Activated T-cell treated with anti-CD3 and anti-CD28 coated beads, Interleukin-2, amount 50 U/mL, for 72 hours (primary cell): Measurements from ENCODE around the gene NOM1. TPM values are rescaled to one million over a fixed set of nuclear protein-coding genes. Genes with fewer than 3 reads are reported as not detected.
"Not testable (repeated sequence)": the region's sequence is repeated elsewhere in the genome, so short reads cannot be mapped to it uniquely, and the experiment has no call there.

Experiments
- ATAC-seq, 2 donors: fragments of 150-1000 bp; cut with Tn5 transposase; replicated peaks in 1 of 2; 2 replicates each; pipeline ENCODE4 v1.10.0; 2021; ENCODE audit warnings: moderate library complexity in 2 of 2, mild to moderate bottlenecking in 1 of 2
- DNase-seq, 2 donors: peaks; one replicate each; pipeline ENCODE4 v3.0.0; 2021 to 2022; ENCODE audit warnings: mixed read lengths in 1 of 2
- H3K27ac Mint-ChIP-seq: one replicate; pipeline ENCODE4 v1.8.0; 2022; ENCODE audit warnings: mild to moderate bottlenecking, moderate library complexity, mixed read lengths
- H3K27me3 Mint-ChIP-seq: one replicate; pipeline ENCODE4 v1.8.0; 2022; ENCODE audit warnings: low read depth, mixed read lengths
- H3K36me3 Mint-ChIP-seq, 2 donors: one replicate each; pipeline ENCODE4 v1.8.0; 2022; ENCODE audit warnings: mixed read lengths in 2 of 2, mild to moderate bottlenecking in 1 of 2; ENCODE audit not compliant: insufficient read depth in 2 of 2
- H3K4me1 Mint-ChIP-seq: one replicate; pipeline ENCODE4 v1.8.0; 2022; ENCODE audit warnings: low read depth, mixed read lengths
- H3K4me3 Mint-ChIP-seq, 2 donors: one replicate each; pipeline ENCODE4 v1.8.0; 2022; ENCODE audit warnings: mild to moderate bottlenecking in 2 of 2, mixed read lengths in 2 of 2, moderate library complexity in 2 of 2
- H3K9me3 Mint-ChIP-seq, 2 donors: one replicate each; pipeline ENCODE4 v1.8.0; 2022; ENCODE audit warnings: mixed read lengths in 2 of 2
- total RNA-seq, 2 donors: library from RNA; stranded (reverse); gene quantifications; one replicate each; pipeline ENCODE4 v1.2.3, GENCODE V29; 2022

NOM1 gene
- 10 to 100 TPM; 30.1 to 37.5 TPM for total RNA-seq

GRCh38 chr7:156949541-156950380 is at the start of gene NOM1:
TSS of gene NOM1 (plus strand) at chr7:156949712. CDS start at chr7:156949738, 26 bp downstream.
- H3K27ac Mint-ChIP-seq, result peak within 1 kb of the TSS; percentile 82
- DNase-seq (peak; percentile 94 to 96), ATAC-seq (peak; percentile 95 to 96)
- H3K4me1 Mint-ChIP-seq, result peaks cover 42% of the 10 kb centered on the region
- peaks cover 14 to 22% of the 10 kb centered on the region in 2 donors for H3K36me3 Mint-ChIP-seq
- peaks cover 16% of the 10 kb centered on the region for H3K27me3 Mint-ChIP-seq
- peak within 1 kb of the TSS; percentile 92 to 98 for H3K4me3 Mint-ChIP-seq
- H3K9me3 Mint-ChIP-seq, result no peaks in the 10 kb centered on the region

GRCh38 chr7:156900093-156900492 is 49.4 kb upstream of the NOM1 start:
- H3K9me3 Mint-ChIP-seq, H3K27ac Mint-ChIP-seq, H3K36me3 Mint-ChIP-seq, H3K4me3 Mint-ChIP-seq, DNase-seq, H3K27me3 Mint-ChIP-seq, ATAC-seq: not testable (repeated sequence)
- H3K4me1 Mint-ChIP-seq, result peaks cover 29% of the 10 kb centered on the region

GRCh38 chr7:156903232-156903909 is 46.1 kb upstream of the NOM1 start:
- H3K27me3 Mint-ChIP-seq, result no peaks in the 10 kb centered on the region
- peak; percentile 46 to 52 for DNase-seq
- peak overlapping the region in 1 of 2 donors; percentile 50 for H3K4me3 Mint-ChIP-seq
- H3K9me3 Mint-ChIP-seq, result no peaks in the 10 kb centered on the region
- H3K36me3 Mint-ChIP-seq, result no peaks in the 10 kb centered on the region
- ATAC-seq, result peak; percentile 90 to 97
- H3K4me1 Mint-ChIP-seq, result peaks cover 10% of the 10 kb centered on the region
- H3K27ac Mint-ChIP-seq, result peak overlapping the region; percentile 45

GRCh38 chr7:156906200-156906649 is 43.3 kb upstream of the NOM1 start:
- DNase-seq, result no peak
- peaks cover 0 to 4% of the 10 kb centered on the region in 2 donors for H3K36me3 Mint-ChIP-seq
- H3K27me3 Mint-ChIP-seq, result no peaks in the 10 kb centered on the region
- ATAC-seq, result no peak
- peaks cover 15% of the 10 kb centered on the region for H3K4me1 Mint-ChIP-seq
- no peaks in the 10 kb centered on the region for H3K9me3 Mint-ChIP-seq
- H3K4me3 Mint-ChIP-seq, result no peak overlapping the region
- no peak overlapping the region for H3K27ac Mint-ChIP-seq

- no peak overlapping the region for H3K27ac Mint-ChIP-seq
- peaks cover 0 to 6% of the 10 kb centered on the region in 2 donors for H3K36me3 Mint-ChIP-seq
- ATAC-seq (no peak), DNase-seq (no peak)
- peaks cover 15% of the 10 kb centered on the region for H3K4me1 Mint-ChIP-seq
- H3K27me3 Mint-ChIP-seq, result peaks cover 8% of the 10 kb centered on the region
- H3K4me3 Mint-ChIP-seq, result no peak overlapping the region
- peaks cover 0 to under 1% of the 10 kb centered on the region in 2 donors for H3K9me3 Mint-ChIP-seq
Measured at GRCh38 chr7:156907656-156908055, 41.9 kb upstream of the NOM1 start.

GRCh38 chr7:156909574-156910252 is 39.8 kb upstream of the NOM1 start:
- not testable (repeated sequence) for ATAC-seq, H3K4me3 Mint-ChIP-seq, H3K4me1 Mint-ChIP-seq

GRCh38 chr7:156918635-156919034 is 30.9 kb upstream of the NOM1 start:
- peaks cover 22% of the 10 kb centered on the region for H3K27me3 Mint-ChIP-seq
- H3K4me1 Mint-ChIP-seq, result peaks cover 59% of the 10 kb centered on the region
- peaks cover 5 to 6% of the 10 kb centered on the region in 2 donors for H3K9me3 Mint-ChIP-seq
- peak overlapping the region; percentile 52 to 80 for H3K4me3 Mint-ChIP-seq
- ATAC-seq, result peak; percentile 55 to 67
- DNase-seq, result no peak
- H3K27ac Mint-ChIP-seq, result peak overlapping the region; percentile 74
- peaks cover 6 to 7% of the 10 kb centered on the region in 2 donors for H3K36me3 Mint-ChIP-seq

More at GRCh38 chr7:156909574-156910252, 39.8 kb upstream of the NOM1 start:
- not testable (repeated sequence) for H3K36me3 Mint-ChIP-seq, H3K27ac Mint-ChIP-seq, H3K9me3 Mint-ChIP-seq, DNase-seq
- peaks cover 19% of the 10 kb centered on the region for H3K27me3 Mint-ChIP-seq

GRCh38 chr7:156919132-156919713 is 30.3 kb upstream of the NOM1 start:
- Mint-ChIP-seq H3K27ac (peak overlapping the region; percentile 74), H3K4me1 (peaks cover 64% of the 10 kb centered on the region), H3K9me3 (peaks cover 3 to 4% of the 10 kb centered on the region in 2 donors), H3K27me3 (peaks cover 18% of the 10 kb centered on the region), H3K36me3 (peaks cover 5 to 6% of the 10 kb centered on the region in 2 donors), H3K4me3 (peak overlapping the region; percentile 52 to 80)
- DNase-seq, result no peak
- ATAC-seq, result no peak

GRCh38 chr7:156920076-156920475 is 29.4 kb upstream of the NOM1 start:
- peak overlapping the region; percentile 11 to 31 for H3K4me3 Mint-ChIP-seq
- H3K4me1 Mint-ChIP-seq, result peaks cover 69% of the 10 kb centered on the region
- DNase-seq (no peak), ATAC-seq (no peak)
- H3K9me3 Mint-ChIP-seq, result peaks cover 3 to 4% of the 10 kb centered on the region in 2 donors
- H3K36me3 Mint-ChIP-seq, result peaks cover 5 to 6% of the 10 kb centered on the region in 2 donors
- peaks cover 22% of the 10 kb centered on the region for H3K27me3 Mint-ChIP-seq
- peak overlapping the region; percentile 1 for H3K27ac Mint-ChIP-seq

GRCh38 chr7:156920487-156921373 is 28.8 kb upstream of the NOM1 start:
- H3K9me3 Mint-ChIP-seq, ATAC-seq, H3K36me3 Mint-ChIP-seq, H3K27ac Mint-ChIP-seq, DNase-seq: not testable (repeated sequence)
- Mint-ChIP-seq H3K4me3 (peak overlapping the region in 1 of 2 donors; percentile 15), H3K27me3 (peaks cover 17% of the 10 kb centered on the region), H3K4me1 (peaks cover 69% of the 10 kb centered on the region)

- not testable (repeated sequence) for DNase-seq, H3K9me3 Mint-ChIP-seq, H3K36me3 Mint-ChIP-seq, ATAC-seq
- peak overlapping the region; percentile 88 for H3K27ac Mint-ChIP-seq
- H3K4me1 Mint-ChIP-seq, result peaks cover 69% of the 10 kb centered on the region
- H3K4me3 Mint-ChIP-seq, result peak overlapping the region; percentile 58 to 61
- H3K27me3 Mint-ChIP-seq, result peaks cover 23% of the 10 kb centered on the region
Measured at GRCh38 chr7:156922304-156922703, 27.2 kb upstream of the NOM1 start.

GRCh38 chr7:156925821-156926220 is 23.7 kb upstream of the NOM1 start:
- not testable (repeated sequence) for H3K9me3 Mint-ChIP-seq, H3K4me3 Mint-ChIP-seq, ATAC-seq, H3K36me3 Mint-ChIP-seq, H3K27ac Mint-ChIP-seq, DNase-seq
- peaks cover 42% of the 10 kb centered on the region for H3K27me3 Mint-ChIP-seq
- peaks cover 55% of the 10 kb centered on the region for H3K4me1 Mint-ChIP-seq
